ENCODE measurements around the gene NEFH. TPM values are rescaled to one million over a fixed set of nuclear protein-coding genes. Genes with fewer than 3 reads are reported as not detected.

NEFH gene
- total RNA-seq, 4 donors from 2014 or later = 0.15 to 0.18 TPM; not detected in 2

- Histone ChIP-seq H3K9me3 (no peaks in the 10 kb centered on the region), H3K4me3 (no peak overlapping the region), H3K27ac (no peak overlapping the region), H3K36me3 (no peaks in the 10 kb centered on the region), H3K4me1 (no peaks in the 10 kb centered on the region), H3K27me3 (peaks cover 0 to 5% (median 0%) of the 10 kb centered on the region in 3 donors)
- no peak for TF ChIP-seq CTCF (IDR thresholded peaks at IDR 0.05 in 4 of 5, conservative IDR thresholded peaks at IDR 0.05 in 1 of 5)
- TF ChIP-seq POLR2A (IDR thresholded peaks at IDR 0.05) = no peak
- DNase-seq (no peak), ATAC-seq (no peak)
- in situ Hi-C loops (cut with MboI; ENCODE audit: low sequenced_read_pairs in 4 of 4) = no loop called here
- intact Hi-C loops (cut with DNase I; ENCODE audit: low total_unique reads) = no loop called here
These were observed 34.5 kb upstream of the NEFH start for GRCh38 chr22:29445508-29445907.

- Histone ChIP-seq H3K27ac (no peak overlapping the region), H3K9me3 (no peaks in the 10 kb centered on the region), H3K4me1 (no peaks in the 10 kb centered on the region), H3K36me3 (no peaks in the 10 kb centered on the region), H3K27me3 (peaks cover 0 to 5% (median 0%) of the 10 kb centered on the region in 3 donors), H3K4me3 (no peak overlapping the region)
- in situ Hi-C loops (cut with MboI; ENCODE audit: low sequenced_read_pairs in 4 of 4) (no loop called here), intact Hi-C loops (cut with DNase I; ENCODE audit: low total_unique reads) (no loop called here)
- no peak for TF ChIP-seq CTCF (IDR thresholded peaks at IDR 0.05 in 4 of 5, conservative IDR thresholded peaks at IDR 0.05 in 1 of 5)
- no peak for TF ChIP-seq POLR2A (IDR thresholded peaks at IDR 0.05)
- no peak for DNase-seq
- ATAC-seq = no peak
These were observed 32.1 kb upstream of the NEFH start for GRCh38 chr22:29447906-29448305.

GRCh38 chr22:29449296-29449875 is 30.6 kb upstream of the NEFH start:
- Histone ChIP-seq H3K4me1 (no peaks in the 10 kb centered on the region), H3K9me3 (no peaks in the 10 kb centered on the region), H3K4me3 (no peak overlapping the region), H3K36me3 (no peaks in the 10 kb centered on the region), H3K27me3 (no peaks in the 10 kb centered on the region), H3K27ac (no peak overlapping the region)
- no peak for DNase-seq
- no peak for ATAC-seq
- in situ Hi-C loops (cut with MboI; ENCODE audit: low sequenced_read_pairs in 4 of 4) (no loop called here), intact Hi-C loops (cut with DNase I; ENCODE audit: low total_unique reads) (no loop called here)
- no peak for TF ChIP-seq CTCF (IDR thresholded peaks at IDR 0.05 in 4 of 5, conservative IDR thresholded peaks at IDR 0.05 in 1 of 5)
- no peak for TF ChIP-seq POLR2A (IDR thresholded peaks at IDR 0.05)

GRCh38 chr22:29450222-29450621 is 29.8 kb upstream of the NEFH start:
- H3K27ac ChIP-seq = no peak overlapping the region
- in situ Hi-C loops (cut with MboI; ENCODE audit: low sequenced_read_pairs in 4 of 4) (no loop called here), intact Hi-C loops (cut with DNase I; ENCODE audit: low total_unique reads) (no loop called here)
- no peaks in the 10 kb centered on the region for H3K27me3 ChIP-seq
- H3K4me1 ChIP-seq = no peaks in the 10 kb centered on the region
- ATAC-seq (no peak), DNase-seq (no peak)
- no peak overlapping the region for H3K4me3 ChIP-seq
- no peaks in the 10 kb centered on the region for H3K9me3 ChIP-seq
- H3K36me3 ChIP-seq = no peaks in the 10 kb centered on the region
- no peak for TF ChIP-seq POLR2A (IDR thresholded peaks at IDR 0.05)
- TF ChIP-seq CTCF (IDR thresholded peaks at IDR 0.05 in 4 of 5, conservative IDR thresholded peaks at IDR 0.05 in 1 of 5) = no peak

GRCh38 chr22:29451863-29452262 is 28.2 kb upstream of the NEFH start:
- in situ Hi-C loops (cut with MboI; ENCODE audit: low sequenced_read_pairs in 4 of 4) = no loop called here
- Histone ChIP-seq H3K27me3 (no peaks in the 10 kb centered on the region), H3K36me3 (no peaks in the 10 kb centered on the region), H3K4me3 (no peak overlapping the region), H3K9me3 (no peaks in the 10 kb centered on the region), H3K4me1 (no peaks in the 10 kb centered on the region), H3K27ac (no peak overlapping the region)
- TF ChIP-seq POLR2A (IDR thresholded peaks at IDR 0.05) (no peak), CTCF (IDR thresholded peaks at IDR 0.05 in 4 of 5, conservative IDR thresholded peaks at IDR 0.05 in 1 of 5) (no peak)
- ATAC-seq (no peak), DNase-seq (no peak)
- intact Hi-C loops (cut with DNase I; ENCODE audit: low total_unique reads) = no loop called here
